ENCODE data around the gene TSPAN13. TPM values are rescaled to one million over a fixed set of nuclear protein-coding genes. Genes with fewer than 3 reads are reported as not detected.

The TSPAN13 gene
- total RNA-seq, 2 donors from 2014 or later, result 3.0 to 4.1 TPM

DNA sequence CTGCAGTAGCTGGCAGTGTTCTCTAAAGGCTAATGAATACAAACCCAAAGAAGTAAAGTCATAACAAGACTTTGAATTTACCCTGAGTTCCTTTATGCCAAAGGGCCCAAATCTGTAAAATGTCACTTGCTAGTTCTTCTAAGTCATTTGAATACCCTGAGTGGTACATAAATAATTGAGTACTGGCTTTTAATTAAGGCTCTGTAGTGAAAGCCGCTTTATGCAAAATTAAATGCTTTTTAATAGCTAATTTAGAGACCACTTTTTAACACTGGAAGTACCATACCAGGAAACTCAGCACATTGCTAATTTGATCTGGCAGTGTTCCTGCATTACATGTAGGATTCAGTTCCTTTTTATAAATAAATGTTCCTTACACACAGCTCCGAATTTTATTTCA is 24.0 kb upstream of the TSPAN13 start:
- H3K27me3 Mint-ChIP-seq, result peaks cover 0 to 2% of the 10 kb centered on the region in 2 donors
- H3K4me1 Mint-ChIP-seq (ENCODE audit: low read depth in 2 of 2), result no peaks in the 10 kb centered on the region
- ATAC-seq (no peak), DNase-seq (ENCODE audit: low spot score) (no peak)
- H3K4me3 Mint-ChIP-seq, result no peak overlapping the region
- H3K36me3 Mint-ChIP-seq, result no peaks in the 10 kb centered on the region
- no peaks in the 10 kb centered on the region for H3K9me3 Mint-ChIP-seq
- no peak overlapping the region for H3K27ac Mint-ChIP-seq

- peak in 1 of 2 donors; percentile 55 for ATAC-seq
- Mint-ChIP-seq H3K4me1 (ENCODE audit: low read depth in 2 of 2) (no peaks in the 10 kb centered on the region), H3K36me3 (no peaks in the 10 kb centered on the region), H3K27ac (no peak overlapping the region), H3K4me3 (no peak overlapping the region), H3K9me3 (no peaks in the 10 kb centered on the region), H3K27me3 (peaks cover 0 to 5% of the 10 kb centered on the region in 2 donors)
- DNase-seq (ENCODE audit: low spot score), result no peak
Observed at GRCh38 chr7:16730937-16731336, 22.6 kb upstream of the TSPAN13 start.

- DNase-seq (ENCODE audit: low spot score), result no peak
- no peaks in the 10 kb centered on the region for H3K4me1 Mint-ChIP-seq (ENCODE audit: low read depth in 2 of 2)
- H3K36me3 Mint-ChIP-seq, result no peaks in the 10 kb centered on the region
- H3K27ac Mint-ChIP-seq, result no peak overlapping the region
- H3K4me3 Mint-ChIP-seq, result no peak overlapping the region
- ATAC-seq, result no peak
- H3K9me3 Mint-ChIP-seq, result no peaks in the 10 kb centered on the region
- H3K27me3 Mint-ChIP-seq, result peaks cover 0 to 5% of the 10 kb centered on the region in 2 donors
Observed at GRCh38 chr7:16732828-16733227, 20.7 kb upstream of the TSPAN13 start.

DNA sequence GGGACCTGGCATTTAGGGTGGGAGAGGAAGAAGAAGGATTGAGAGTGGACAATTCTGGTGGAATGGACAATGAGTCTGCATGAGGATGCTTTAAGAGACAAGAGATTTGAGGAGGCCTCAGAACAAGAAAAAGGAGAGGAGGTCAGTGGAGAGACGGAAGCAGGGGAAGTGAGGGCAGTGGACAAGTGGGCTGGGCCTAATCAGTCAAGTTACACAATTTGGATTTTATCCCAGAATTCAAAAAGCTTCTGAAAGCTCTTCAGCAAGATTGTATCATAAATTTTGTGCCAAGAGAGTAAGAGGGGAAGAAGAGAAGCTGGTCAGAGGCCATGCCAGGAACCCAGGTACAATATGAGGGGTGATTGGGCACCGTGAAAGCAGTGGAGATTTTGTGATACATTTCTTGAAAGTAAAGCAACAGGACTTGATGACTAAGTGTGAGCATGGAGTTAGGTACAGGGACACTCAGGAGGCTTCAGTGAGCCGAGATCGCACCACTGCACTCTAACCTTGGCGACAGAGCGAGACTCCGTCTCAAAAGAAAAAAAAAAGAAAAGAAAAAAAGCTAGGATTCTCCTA is 19.3 kb upstream of the TSPAN13 start:
- Mint-ChIP-seq H3K27me3 (peaks cover 0 to 5% of the 10 kb centered on the region in 2 donors), H3K9me3 (no peaks in the 10 kb centered on the region), H3K4me1 (ENCODE audit: low read depth in 2 of 2) (no peaks in the 10 kb centered on the region), H3K27ac (no peak overlapping the region), H3K36me3 (no peaks in the 10 kb centered on the region), H3K4me3 (no peak overlapping the region)
- DNase-seq (ENCODE audit: low spot score), result no peak
- ATAC-seq, result no peak

DNA sequence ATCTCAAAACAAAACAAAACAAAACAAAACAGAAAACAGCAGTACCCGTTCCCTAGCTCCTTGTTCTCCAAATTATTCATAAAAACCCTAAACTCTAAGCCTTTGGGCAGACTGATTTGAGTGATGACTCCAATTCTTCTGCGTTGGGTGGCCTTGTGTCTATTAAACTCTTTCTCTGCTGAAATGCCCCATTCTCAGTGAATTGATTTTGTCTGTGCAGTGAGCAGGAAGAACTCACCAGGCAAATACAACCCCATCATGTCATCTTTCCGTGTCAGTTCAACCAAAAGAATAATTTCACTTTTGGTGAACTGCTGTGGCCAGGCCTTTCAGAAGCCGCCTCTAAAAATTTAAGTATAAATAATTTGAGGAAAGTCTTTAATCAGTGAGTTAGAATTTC is 18.5 kb upstream of the TSPAN13 start:
- Mint-ChIP-seq H3K27me3 (peaks cover 0 to 5% of the 10 kb centered on the region in 2 donors), H3K27ac (no peak overlapping the region), H3K9me3 (no peaks in the 10 kb centered on the region), H3K4me1 (ENCODE audit: low read depth in 2 of 2) (no peaks in the 10 kb centered on the region), H3K36me3 (no peaks in the 10 kb centered on the region), H3K4me3 (no peak overlapping the region)
- no peak for DNase-seq (ENCODE audit: low spot score)
- ATAC-seq, result no peak

- DNase-seq (ENCODE audit: low spot score) (no peak), ATAC-seq (no peak)
- H3K4me3 Mint-ChIP-seq, result no peak overlapping the region
- H3K27ac Mint-ChIP-seq, result no peak overlapping the region
- H3K36me3 Mint-ChIP-seq, result no peaks in the 10 kb centered on the region
- no peaks in the 10 kb centered on the region for H3K9me3 Mint-ChIP-seq
- H3K4me1 Mint-ChIP-seq (ENCODE audit: low read depth in 2 of 2), result no peaks in the 10 kb centered on the region
- H3K27me3 Mint-ChIP-seq, result peaks cover 0 to 7% of the 10 kb centered on the region in 2 donors
Observed at GRCh38 chr7:16738011-16738688, 15.4 kb upstream of the TSPAN13 start.

- Mint-ChIP-seq H3K4me3 (no peak overlapping the region), H3K4me1 (ENCODE audit: low read depth in 2 of 2) (peaks cover 0 to 3% of the 10 kb centered on the region in 2 donors), H3K36me3 (no peaks in the 10 kb centered on the region), H3K9me3 (no peaks in the 10 kb centered on the region), H3K27me3 (peaks cover 0 to 4% of the 10 kb centered on the region in 2 donors), H3K27ac (no peak overlapping the region)
- DNase-seq (ENCODE audit: low spot score) (no peak), ATAC-seq (peak in 1 of 2 donors; percentile 54)
Observed at GRCh38 chr7:16739863-16740622, 13.5 kb upstream of the TSPAN13 start.

DNA sequence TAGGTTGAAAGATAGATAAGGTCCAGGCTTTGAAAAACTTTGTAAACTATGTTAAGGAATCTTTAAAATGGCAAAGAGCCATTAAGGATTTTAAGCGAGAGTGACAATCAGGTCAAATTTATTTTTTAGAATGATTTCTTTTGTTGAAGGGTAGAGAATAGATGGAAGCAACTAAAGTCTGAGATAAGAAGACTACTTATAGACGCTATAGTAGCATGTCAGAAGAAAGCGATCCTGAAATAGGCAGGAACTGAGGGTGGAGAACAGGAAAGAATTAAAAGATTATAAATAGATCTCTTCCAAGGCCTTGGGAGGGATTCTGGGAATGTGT is 13.0 kb upstream of the TSPAN13 start:
- H3K27me3 Mint-ChIP-seq, result peaks cover 0 to 2% of the 10 kb centered on the region in 2 donors
- no peaks in the 10 kb centered on the region for H3K9me3 Mint-ChIP-seq
- ATAC-seq (no peak), DNase-seq (ENCODE audit: low spot score) (no peak)
- H3K36me3 Mint-ChIP-seq, result no peaks in the 10 kb centered on the region
- H3K4me3 Mint-ChIP-seq, result no peak overlapping the region
- no peak overlapping the region for H3K27ac Mint-ChIP-seq
- peaks cover 0 to 3% of the 10 kb centered on the region in 2 donors for H3K4me1 Mint-ChIP-seq (ENCODE audit: low read depth in 2 of 2)

DNA sequence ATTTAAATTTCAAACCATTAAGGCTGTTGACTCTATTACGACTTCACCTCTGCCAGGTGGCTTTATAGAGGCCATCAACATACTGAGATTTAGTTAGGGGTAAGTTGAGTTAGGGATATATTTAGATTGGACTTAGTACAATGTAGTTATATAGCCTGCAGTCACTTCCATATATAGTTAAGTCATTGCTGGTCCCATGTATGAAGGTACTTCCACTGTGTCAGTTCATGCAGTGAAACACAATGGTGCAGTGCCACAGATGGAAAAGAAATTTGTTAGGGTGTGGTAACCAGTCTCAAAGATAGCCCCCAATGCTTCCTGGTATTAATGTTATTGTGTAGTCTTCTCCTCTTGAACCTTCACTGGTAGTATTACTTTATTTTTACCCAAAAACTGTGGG is 12.6 kb upstream of the TSPAN13 start:
- ATAC-seq (no peak), DNase-seq (ENCODE audit: low spot score) (no peak)
- peaks cover 0 to 3% of the 10 kb centered on the region in 2 donors for H3K4me1 Mint-ChIP-seq (ENCODE audit: low read depth in 2 of 2)
- H3K27me3 Mint-ChIP-seq, result peaks cover 0 to 2% of the 10 kb centered on the region in 2 donors
- H3K27ac Mint-ChIP-seq, result no peak overlapping the region
- no peaks in the 10 kb centered on the region for H3K9me3 Mint-ChIP-seq
- no peak overlapping the region for H3K4me3 Mint-ChIP-seq
- H3K36me3 Mint-ChIP-seq, result no peaks in the 10 kb centered on the region

- ATAC-seq (no peak), DNase-seq (ENCODE audit: low spot score) (no peak)
- peaks cover 0 to 3% of the 10 kb centered on the region in 2 donors for H3K4me1 Mint-ChIP-seq (ENCODE audit: low read depth in 2 of 2)
- H3K4me3 Mint-ChIP-seq, result no peak overlapping the region
- peaks cover 0 to 2% of the 10 kb centered on the region in 2 donors for H3K27me3 Mint-ChIP-seq
- H3K36me3 Mint-ChIP-seq, result no peaks in the 10 kb centered on the region
- H3K27ac Mint-ChIP-seq, result no peak overlapping the region
- H3K9me3 Mint-ChIP-seq, result no peaks in the 10 kb centered on the region
Observed at GRCh38 chr7:16741676-16742075, 11.9 kb upstream of the TSPAN13 start.

DNA sequence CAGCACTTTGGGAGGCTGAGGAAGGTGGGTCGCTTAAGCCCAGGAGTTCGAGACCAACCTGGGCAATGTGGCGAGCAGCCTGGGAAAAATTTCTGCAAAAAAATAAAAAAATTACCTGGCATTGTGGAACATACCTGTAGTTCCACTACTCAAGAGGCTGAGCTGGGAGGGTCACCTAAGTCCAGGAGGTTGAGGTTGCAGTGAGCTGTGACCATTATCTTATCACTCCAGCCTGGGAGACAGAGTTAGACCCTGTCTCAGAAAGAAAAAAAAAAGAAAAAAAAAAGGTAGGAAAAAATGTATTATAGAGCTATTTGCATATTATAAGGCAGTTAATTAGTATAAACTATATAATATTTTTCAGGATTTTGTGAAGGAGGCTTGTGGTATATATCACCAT is 11.0 kb upstream of the TSPAN13 start:
- DNase-seq (ENCODE audit: low spot score), result no peak
- ATAC-seq, result no peak
- H3K4me1 Mint-ChIP-seq (ENCODE audit: low read depth in 2 of 2), result peaks cover 0 to 3% of the 10 kb centered on the region in 2 donors
- H3K27ac Mint-ChIP-seq, result no peak overlapping the region
- no peaks in the 10 kb centered on the region for H3K36me3 Mint-ChIP-seq
- peaks cover 0 to 5% of the 10 kb centered on the region in 2 donors for H3K27me3 Mint-ChIP-seq
- H3K9me3 Mint-ChIP-seq, result no peaks in the 10 kb centered on the region
- H3K4me3 Mint-ChIP-seq, result no peak overlapping the region

- peaks cover 0 to 3% of the 10 kb centered on the region in 2 donors for H3K4me1 Mint-ChIP-seq (ENCODE audit: low read depth in 2 of 2)
- no peaks in the 10 kb centered on the region for H3K9me3 Mint-ChIP-seq
- H3K27ac Mint-ChIP-seq, result no peak overlapping the region
- DNase-seq (ENCODE audit: low spot score), result no peak
- no peaks in the 10 kb centered on the region for H3K36me3 Mint-ChIP-seq
- no peak for ATAC-seq
- H3K4me3 Mint-ChIP-seq, result no peak overlapping the region
- H3K27me3 Mint-ChIP-seq, result peaks cover 0 to 5% of the 10 kb centered on the region in 2 donors
Observed at GRCh38 chr7:16743236-16743635, 10.3 kb upstream of the TSPAN13 start.

DNA sequence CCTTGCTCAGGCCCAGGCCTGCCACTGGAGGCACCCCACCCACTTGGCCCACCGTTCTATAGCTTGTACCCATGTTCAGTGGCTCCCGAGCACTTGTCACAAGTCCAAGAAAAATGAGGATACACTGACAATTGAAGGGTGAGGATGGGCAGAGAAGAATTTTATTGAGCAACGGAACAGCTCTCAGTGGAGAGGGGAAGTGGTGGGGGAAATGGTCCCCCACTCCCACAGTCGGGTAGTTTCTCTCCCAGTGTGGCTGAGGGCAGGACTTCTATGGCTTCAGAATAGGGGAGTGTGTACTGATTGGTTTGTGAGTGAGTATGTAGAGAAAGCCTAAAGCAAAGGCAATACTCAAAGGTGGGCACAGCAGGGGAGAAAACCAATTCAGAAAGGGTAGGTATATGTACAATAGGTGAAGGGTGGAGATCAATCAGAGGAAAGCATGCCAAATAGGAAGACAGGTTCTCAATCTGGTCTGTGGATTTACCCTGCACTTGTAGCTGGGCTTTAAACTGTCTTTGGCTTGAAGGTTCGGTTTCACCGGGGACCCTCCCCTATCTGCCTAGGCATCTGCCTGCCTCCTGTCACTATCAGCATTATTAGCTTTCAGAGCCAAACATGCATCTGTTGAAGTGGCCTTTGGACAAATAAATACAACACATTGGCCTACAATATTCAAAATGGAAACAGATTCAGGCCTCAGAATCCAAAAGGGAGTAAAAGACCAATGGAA is 8.9 kb upstream of the TSPAN13 start:
- Mint-ChIP-seq H3K4me3 (no peak overlapping the region), H3K27me3 (peaks cover 0 to 8% of the 10 kb centered on the region in 2 donors), H3K4me1 (ENCODE audit: low read depth in 2 of 2) (peaks cover 0 to 3% of the 10 kb centered on the region in 2 donors), H3K27ac (no peak overlapping the region), H3K36me3 (no peaks in the 10 kb centered on the region), H3K9me3 (no peaks in the 10 kb centered on the region)
- ATAC-seq (no peak), DNase-seq (ENCODE audit: low spot score) (no peak)

DNA sequence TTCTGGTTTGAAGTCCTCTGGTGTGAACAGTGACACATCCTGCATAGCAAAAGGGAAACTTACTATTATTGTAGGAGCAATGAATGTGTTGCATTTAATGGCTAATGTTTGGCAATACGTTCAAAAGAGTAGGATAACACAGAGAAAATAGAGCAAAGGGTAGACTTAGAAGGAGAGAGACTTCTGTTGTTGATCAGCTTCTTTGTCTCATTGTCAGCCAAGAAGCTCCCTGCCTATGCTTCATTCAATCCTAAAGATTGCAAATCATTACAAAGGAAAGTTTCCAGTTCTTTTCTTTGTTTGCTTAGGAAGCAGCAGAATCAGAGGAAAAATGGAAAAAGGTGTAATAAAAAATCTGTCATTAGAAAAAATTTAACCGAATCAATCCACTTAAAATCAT is 7.9 kb upstream of the TSPAN13 start:
- no peak overlapping the region for H3K27ac Mint-ChIP-seq
- H3K4me3 Mint-ChIP-seq, result no peak overlapping the region
- peaks cover 0 to 3% of the 10 kb centered on the region in 2 donors for H3K4me1 Mint-ChIP-seq (ENCODE audit: low read depth in 2 of 2)
- no peak for ATAC-seq
- H3K9me3 Mint-ChIP-seq, result no peaks in the 10 kb centered on the region
- H3K36me3 Mint-ChIP-seq, result no peaks in the 10 kb centered on the region
- peaks cover 0 to 6% of the 10 kb centered on the region in 2 donors for H3K27me3 Mint-ChIP-seq
- no peak for DNase-seq (ENCODE audit: low spot score)

Data from natural killer cell treated with Interleukin-12 subunit alpha and Interleukin-12 subunit beta and Interleukin-15 and Interleukin-18, amount 100 ng/mL, for 72 hours (primary cell).